H1 (cell line): Measurements from ENCODE around the gene LRRC37B. TPM values are rescaled to one million over a fixed set of nuclear protein-coding genes. Genes with fewer than 3 reads are reported as not detected.
"Not testable (repeated sequence)": the region's sequence is repeated elsewhere in the genome, so short reads cannot be mapped to it uniquely, and the experiment has no call there.

ENCODE experiments used
- CTCF ChIA-PET: fragments of 300-600 bp; sonication (Branson Sonifier 250); formaldehyde crosslinking; loops from one replicate; lab custom pipeline; 2021; ENCODE audit not compliant: partially characterized antibody; lab: Charles Lee
- POLR2A ChIA-PET: fragments of 300-600 bp; sonication (Branson Sonifier 250); formaldehyde crosslinking; loops from one replicate; lab custom pipeline; 2021; ENCODE audit warnings: inconsistent platforms; ENCODE audit not compliant: partially characterized antibody; lab: Charles Lee
- DNase-seq, 2 experiments: peaks; one replicate each; pipeline versions ENCODE4 v3.0.0 to v3.0.0-alpha.2; 2010 to 2022; ENCODE audit warnings: low spot score in 2 of 2, low read depth in 1 of 2, mixed read lengths in 1 of 2
- FAIRE-seq: peaks from 2 replicates; lab custom pipeline; 2011; peaks lifted over from hg19 to GRCh38; lab: Jason Lieb, UNC
- H2AFZ ChIP-seq: 2 replicates; pipeline ENCODE4 v1.8.1; 2012; ENCODE audit warnings: low read length, inconsistent platforms
- H2AK5ac ChIP-seq: 2 replicates; pipeline ENCODE4 v1.6.1; 2013; ENCODE audit warnings: low read depth, low read length
- H2BK120ac ChIP-seq: replicated peaks from 2 replicates; pipeline ENCODE3; 2013; ENCODE audit warnings: low read depth, low read length, inconsistent platforms
- H2BK12ac ChIP-seq: 2 replicates; pipeline ENCODE4 v1.6.1; 2013; ENCODE audit warnings: low read depth, low read length
- H2BK15ac ChIP-seq: 2 replicates; pipeline ENCODE4 v1.6.1; 2013; ENCODE audit warnings: low read length
- H2BK20ac ChIP-seq: 2 replicates; pipeline ENCODE4 v1.6.1; 2013; ENCODE audit warnings: low read length
- H2BK5ac ChIP-seq: 2 replicates; pipeline ENCODE4 v1.6.1; 2013; ENCODE audit warnings: low read depth, low read length
- H3K14ac ChIP-seq: 2 replicates; pipeline ENCODE4 v1.6.1; 2013; ENCODE audit warnings: inconsistent platforms; ENCODE audit not compliant: insufficient read length
- H3K18ac ChIP-seq: 2 replicates; pipeline ENCODE4 v1.6.1; 2013; ENCODE audit warnings: low read length; ENCODE audit errors: extremely low read depth
- H3K23ac ChIP-seq: 2 replicates; pipeline ENCODE4 v1.6.1; 2013; ENCODE audit warnings: inconsistent platforms; ENCODE audit not compliant: insufficient read length
- H3K23me2 ChIP-seq: 2 replicates; pipeline ENCODE4 v1.6.1; 2013; ENCODE audit warnings: low read depth, low read length
- H3K27ac ChIP-seq: 2 replicates; pipeline ENCODE4 v1.6.1; 2011; ENCODE audit warnings: low read depth, low read length, inconsistent platforms
- H3K27me3 ChIP-seq, 4 experiments: replicated peaks in 1 of 4; 1 replicate in 1 of 4; 2 replicates in 3 of 4; pipeline versions ENCODE4 v1.6.1 to v1.8.1; 2011 to 2013; ENCODE audit warnings: low read length in 3 of 4, mild to moderate bottlenecking in 3 of 4, inconsistent platforms in 2 of 4, mixed read lengths in 2 of 4, moderate library complexity in 1 of 4; ENCODE audit not compliant: control insufficient read depth in 3 of 4, insufficient read depth in 3 of 4; ENCODE audit errors: extremely low read depth in 1 of 4
- H3K36me3 ChIP-seq, 4 experiments: 2 replicates each; pipeline versions ENCODE4 v1.6.1 to v1.8.1; 2011 to 2013; ENCODE audit warnings: mild to moderate bottlenecking in 4 of 4, low read length in 3 of 4, moderate library complexity in 2 of 4, control low read depth in 1 of 4, inconsistent platforms in 1 of 4; ENCODE audit not compliant: insufficient read depth in 4 of 4, control insufficient read depth in 2 of 4
- H3K4ac ChIP-seq: replicated peaks from 2 replicates; pipeline ENCODE3; 2013; ENCODE audit warnings: low read length, low read depth, mixed read lengths, inconsistent platforms; ENCODE audit not compliant: insufficient read length
- H3K4me1 ChIP-seq, 4 experiments: replicated peaks in 1 of 4; 1 replicate in 1 of 4; 2 replicates in 3 of 4; pipeline versions ENCODE4 v1.6.1 to v1.8.1; 2011 to 2013; ENCODE audit warnings: low read length in 3 of 4, inconsistent platforms in 2 of 4, mixed read lengths in 1 of 4; ENCODE audit not compliant: insufficient read depth in 4 of 4, control insufficient read depth in 3 of 4
- H3K4me2 ChIP-seq, 2 experiments: 2 replicates each; pipeline versions ENCODE4 v1.6.1 to v1.8.1; 2011 to 2013; ENCODE audit warnings: low read depth in 2 of 2, low read length in 2 of 2, control low read depth in 1 of 2, inconsistent platforms in 1 of 2, mild to moderate bottlenecking in 1 of 2; ENCODE audit not compliant: insufficient read depth in 1 of 2
- H3K4me3 ChIP-seq, 4 experiments: fragments of 200-600, 300-600 bp in 1 of 4; sonication (generic), shearing (Covaris generic), sonication (Bioruptor Twin) in 1 of 4; 2 replicates each; pipeline versions ENCODE4 v1.5.1 to v1.8.1; 2011 to 2016; ENCODE audit warnings: low read length in 4 of 4, low read depth in 3 of 4, control low read depth in 2 of 4, inconsistent platforms in 2 of 4, mild to moderate bottlenecking in 2 of 4, mixed read lengths in 1 of 4, moderate library complexity in 1 of 4; ENCODE audit not compliant: insufficient read depth in 2 of 4; ENCODE audit errors: extremely low read depth in 1 of 4
- H3K56ac ChIP-seq: replicated peaks from 2 replicates; pipeline ENCODE3; 2013; ENCODE audit warnings: low read depth, mild to moderate bottlenecking, mixed read lengths, low read length, inconsistent platforms; ENCODE audit not compliant: insufficient read length
- H3K79me1 ChIP-seq: 2 replicates; pipeline ENCODE4 v1.6.1; 2013; ENCODE audit warnings: low read depth, low read length, control low read depth
- H3K79me2 ChIP-seq, 2 experiments: 2 replicates each; pipeline versions ENCODE4 v1.6.1 to v1.8.1; 2012 to 2013; ENCODE audit warnings: low read length in 2 of 2, mild to moderate bottlenecking in 2 of 2, inconsistent platforms in 1 of 2; ENCODE audit not compliant: insufficient read depth in 2 of 2, control insufficient read depth in 1 of 2
- H3K9ac ChIP-seq, 4 experiments: replicated peaks in 1 of 4; 1 replicate in 1 of 4; 2 replicates in 3 of 4; pipeline versions ENCODE4 v1.6.1 to v1.8.1; 2011 to 2013; ENCODE audit warnings: low read depth in 3 of 4, low read length in 3 of 4, control low read depth in 2 of 4, mild to moderate bottlenecking in 2 of 4, moderate library complexity in 2 of 4, inconsistent platforms in 1 of 4; ENCODE audit errors: extremely low read depth in 1 of 4
- H3K9me3 ChIP-seq, 2 experiments: 2 replicates each; pipeline versions ENCODE4 v1.6.1 to v1.8.1; 2012 to 2013; ENCODE audit warnings: mild to moderate bottlenecking in 2 of 2, moderate library complexity in 2 of 2, control low read depth in 1 of 2, inconsistent platforms in 1 of 2, low read depth in 1 of 2, low read length in 1 of 2, mixed read lengths in 1 of 2; ENCODE audit not compliant: insufficient read depth in 2 of 2
- H4K20me1 ChIP-seq, 2 experiments: replicated peaks in 1 of 2; 2 replicates each; pipeline versions ENCODE3 to v1.8.1; 2011 to 2013; ENCODE audit warnings: inconsistent platforms in 2 of 2, low read length in 2 of 2, mild to moderate bottlenecking in 1 of 2; ENCODE audit not compliant: insufficient read depth in 2 of 2, control insufficient read depth in 1 of 2
- H4K5ac ChIP-seq: 2 replicates; pipeline ENCODE4 v1.6.1; 2013; ENCODE audit warnings: low read length, low read depth, mixed read lengths, inconsistent platforms; ENCODE audit not compliant: insufficient read length
- H4K8ac ChIP-seq: 2 replicates; pipeline ENCODE4 v1.8.0; 2013; ENCODE audit warnings: mild to moderate bottlenecking, moderate library complexity, low read length, inconsistent platforms; ENCODE audit not compliant: insufficient read depth; ENCODE audit errors: extremely low read depth
- H4K91ac ChIP-seq: replicated peaks from 2 replicates; pipeline ENCODE3; 2013; ENCODE audit warnings: low read length, mixed read lengths, inconsistent platforms; ENCODE audit not compliant: insufficient read length
- WGBS, 2 experiments: shearing (Covaris generic) in 1 of 2; methylation state at CpG; one replicate each; pipeline versions ENCODE4 v1.1.6 to v1.1.7; 2013 to 2015; ENCODE audit warnings: low lambda C conversion rate in 2 of 2, mixed read lengths in 2 of 2, inconsistent platforms in 1 of 2, low coverage in 1 of 2, missing lambda C conversion rate in 1 of 2; ENCODE audit not compliant: insufficient replicate concordance in 2 of 2, insufficient coverage in 1 of 2, insufficient read length in 1 of 2; ENCODE audit errors: extremely low coverage in 1 of 2, missing lambda C conversion rate in 1 of 2; 5-methylcytosine and 5-hydroxymethylcytosine counted together
- polyA plus RNA-seq, 7 experiments: library from polyadenylated mRNA; depleted of rRNA in 3 of 7; stranded (reverse) in 5 of 7; unstranded in 2 of 7; fragments of >200 nt in 5 of 7; fragments of 200-250 nt in 2 of 7; gene quantifications; 1 replicate in 5 of 7; 2 replicates in 1 of 7; 4 replicates in 1 of 7; pipeline versions ENCODE4 v1.2.1 to v1.2.3, GENCODE V29; 2011 to 2013; ENCODE audit warnings: missing spikeins in 2 of 7, mixed read lengths in 2 of 7
- total RNA-seq: library from RNA; stranded (reverse); fragmentation: NEBNext Ultra II Directional; extraction: Animal tissue kit (Norgen Biotek cat#: 25700); gene quantifications from 2 replicates; pipeline ENCODE4 v1.2.1, GENCODE V29; 2021

LRRC37B gene
- total and polyA plus RNA-seq, 2 of the 8 experiments (the other 6 are each of a cell fraction or from before 2014, with no cell fraction given), result 16.0 to 19.0 TPM

DNA sequence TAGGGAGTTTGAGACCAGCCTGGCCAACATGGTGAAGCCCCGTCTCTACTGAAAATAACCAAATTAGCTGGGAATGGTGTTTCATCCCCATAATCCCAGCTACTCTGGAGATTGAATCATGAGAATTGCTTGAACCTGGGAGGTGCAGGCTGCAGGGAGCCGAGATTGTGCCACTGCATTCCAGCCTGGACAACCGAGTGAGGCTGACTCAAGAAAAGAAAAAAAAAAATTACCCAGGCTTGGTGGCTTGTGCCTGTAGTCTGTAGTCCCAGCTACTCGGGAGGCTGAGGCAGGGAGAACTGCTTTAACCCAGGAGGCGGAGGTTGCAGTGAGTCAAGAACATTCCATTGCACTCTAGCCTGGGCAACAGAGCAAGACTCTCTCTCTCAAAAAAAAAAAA, 36.8 kb upstream of the LRRC37B start:
- H2BK5ac ChIP-seq, H3K79me2 ChIP-seq, H2BK15ac ChIP-seq, POLR2A ChIA-PET, H2BK12ac ChIP-seq, H3K4ac ChIP-seq, H3K27me3 ChIP-seq, H3K9ac ChIP-seq, H4K5ac ChIP-seq, H3K4me1 ChIP-seq, H3K79me1 ChIP-seq, H2BK20ac ChIP-seq, H3K4me3 ChIP-seq, H3K56ac ChIP-seq, H3K23me2 ChIP-seq, H4K91ac ChIP-seq, FAIRE-seq, H2AK5ac ChIP-seq, H3K23ac ChIP-seq, H4K8ac ChIP-seq, H4K20me1 ChIP-seq, H3K14ac ChIP-seq, H2BK120ac ChIP-seq, H3K4me2 ChIP-seq, H3K18ac ChIP-seq, H3K9me3 ChIP-seq, H2AFZ ChIP-seq, H3K27ac ChIP-seq: not testable (repeated sequence)
- DNase-seq, result peak in 1 of 2 experiments; percentile 30
- CTCF ChIA-PET, result interaction anchor here (0.7 kb wide), 1 partner anchor 1218 kb away, joined by 3 read pairs; no protein-coding TSS in a partner anchor
- WGBS, 2 experiments, result 85% methylated on average over 5 of the region's 5 CpGs; no CpG with 5 or more reads in 1 of the 2 experiments
- peaks cover 0 to 43% (median 14%) of the 10 kb centered on the region in 4 experiments; a peak in 5 of 8 replicates for H3K36me3 ChIP-seq
